ENCODE results near the gene KIRREL2. TPM values are rescaled to one million over a fixed set of nuclear protein-coding genes. Genes with fewer than 3 reads are reported as not detected.
"Not testable (repeated sequence)": the region's sequence is repeated elsewhere in the genome, so short reads cannot be mapped to it uniquely, and the experiment has no call there.

Gene KIRREL2
- total RNA-seq, 4 donors from 2014 or later, result not detected

GRCh38 chr19:35888398-35888797, 31.7 kb downstream of the KIRREL2 start:
- Histone ChIP-seq H3K27ac (no peak overlapping the region), H3K9me3 (no peaks in the 10 kb centered on the region), H3K4me1 (no peaks in the 10 kb centered on the region), H3K4me3 (no peak overlapping the region), H3K36me3 (peaks cover 50% of the 10 kb centered on the region), H3K27me3 (no peaks in the 10 kb centered on the region)
- 96% methylated on average over 9 of the region's 9 CpGs for WGBS
- TF ChIP-seq CTCF (IDR thresholded peaks at IDR 0.05), result no peak
- TF ChIP-seq POLR2A (IDR thresholded peaks at IDR 0.05), result no peak
- no peak for TF ChIP-seq EP300 (IDR thresholded peaks at IDR 0.05)
- TF ChIP-seq POLR2AphosphoS5 (IDR thresholded peaks at IDR 0.05), result no peak
- DNase-seq (ENCODE audit: low spot score in 2 of 2), result no peak

GRCh38 chr19:35889370-35890112, 32.8 kb downstream of the KIRREL2 start:
- Histone ChIP-seq H3K27ac (no peak overlapping the region), H3K9me3 (no peaks in the 10 kb centered on the region), H3K27me3 (no peaks in the 10 kb centered on the region), H3K4me3 (no peak overlapping the region), H3K36me3 (peaks cover 62% of the 10 kb centered on the region), H3K4me1 (no peaks in the 10 kb centered on the region)
- WGBS, result 89% methylated on average over 16 of the region's 18 CpGs
- TF ChIP-seq POLR2AphosphoS5 (IDR thresholded peaks at IDR 0.05) (no peak), CTCF (IDR thresholded peaks at IDR 0.05) (no peak), EP300 (IDR thresholded peaks at IDR 0.05) (no peak), POLR2A (IDR thresholded peaks at IDR 0.05) (no peak)
- no peak for DNase-seq (ENCODE audit: low spot score in 2 of 2)

GRCh38 chr19:35890113-35890650, 33.5 kb downstream of the KIRREL2 start:
- Histone ChIP-seq H3K27ac (no peak overlapping the region), H3K36me3 (peaks cover 68% of the 10 kb centered on the region), H3K4me3 (no peak overlapping the region), H3K27me3 (no peaks in the 10 kb centered on the region), H3K9me3 (no peaks in the 10 kb centered on the region), H3K4me1 (no peaks in the 10 kb centered on the region)
- no peak for DNase-seq (ENCODE audit: low spot score in 2 of 2)
- TF ChIP-seq CTCF (IDR thresholded peaks at IDR 0.05) (no peak), POLR2A (IDR thresholded peaks at IDR 0.05) (no peak), EP300 (IDR thresholded peaks at IDR 0.05) (no peak), POLR2AphosphoS5 (IDR thresholded peaks at IDR 0.05) (no peak)
- WGBS, result 90% methylated on average over 13 of the region's 13 CpGs

- not testable (repeated sequence) for H3K27ac ChIP-seq; DNase-seq (ENCODE audit: low spot score in 2 of 2); H3K27me3 ChIP-seq; H3K9me3 ChIP-seq; H3K4me1 ChIP-seq; H3K4me3 ChIP-seq
- H3K36me3 ChIP-seq, result peaks cover 85% of the 10 kb centered on the region
- 95% methylated on average over 3 of the region's 3 CpGs for WGBS
These were observed 35.1 kb downstream of the KIRREL2 start for GRCh38 chr19:35891819-35892218.

GRCh38 chr19:35894342-35894741, 37.6 kb downstream of the KIRREL2 start:
- WGBS, result 95% methylated on average over 2 of the region's 2 CpGs
- Histone ChIP-seq H3K4me1 (peaks cover 18% of the 10 kb centered on the region), H3K27me3 (no peaks in the 10 kb centered on the region), H3K36me3 (peaks cover 66% of the 10 kb centered on the region), H3K4me3 (no peak overlapping the region), H3K9me3 (no peaks in the 10 kb centered on the region), H3K27ac (no peak overlapping the region)
- no peak for TF ChIP-seq CTCF (IDR thresholded peaks at IDR 0.05)
- no peak for TF ChIP-seq POLR2AphosphoS5 (IDR thresholded peaks at IDR 0.05)
- TF ChIP-seq POLR2A (IDR thresholded peaks at IDR 0.05), result no peak
- no peak for TF ChIP-seq EP300 (IDR thresholded peaks at IDR 0.05)
- no peak for DNase-seq (ENCODE audit: low spot score in 2 of 2)

Measured in suprapubic skin (tissue), 4 donors.